Measurements from ENCODE around the gene PIK3C3. TPM values are rescaled to one million over a fixed set of nuclear protein-coding genes. Genes with fewer than 3 reads are reported as not detected.

Gene PIK3C3
- total RNA-seq = 56.7 and 65.3 TPM in 2 replicates

- H3K4me1 Mint-ChIP-seq = peaks cover 38% of the 10 kb centered on the region
- POLR2A ChIA-PET = interaction anchor here (0.6 to 1.0 kb wide), 3 partner anchors 13 to 27 kb away, joined by 3 read pairs; no protein-coding TSS in a partner anchor
- H3K4me3 Mint-ChIP-seq = peak within 1 kb of the TSS; percentile 100
- H3K9me3 Mint-ChIP-seq = no peaks in the 10 kb centered on the region
- CTCF ChIA-PET = interaction anchor here (0.8 kb wide), 1 partner anchor 17 kb away, joined by 3 read pairs; no protein-coding TSS in a partner anchor
- ATAC-seq (ENCODE audit: low read depth) = peak; percentile 96
- H3K27me3 Mint-ChIP-seq = peaks cover 18% of the 10 kb centered on the region
- intact Hi-C loops (cut with micrococcal nuclease) = no loop called here
- peak; percentile 90 for DNase-seq
- H3K27ac Mint-ChIP-seq = peak within 1 kb of the TSS; percentile 98
- peaks cover 28% of the 10 kb centered on the region for H3K36me3 Mint-ChIP-seq (ENCODE audit: low read depth)
- TF ChIP-seq CTCF (IDR thresholded peaks at IDR 0.05) = no peak
Measured at GRCh38 chr18:41954827-41955613, at the start of gene PIK3C3. Gene PIK3C3 (plus strand): TSS chr18:41955234. CDS start chr18:41955292, 58 bp downstream.

- H3K27ac Mint-ChIP-seq = no peak overlapping the region
- TF ChIP-seq CTCF (IDR thresholded peaks at IDR 0.05) = no peak
- H3K4me1 Mint-ChIP-seq = peaks cover 2% of the 10 kb centered on the region
- H3K4me3 Mint-ChIP-seq = no peak overlapping the region
- CTCF ChIA-PET = no interaction called here
- POLR2A ChIA-PET = no interaction called here
- H3K36me3 Mint-ChIP-seq (ENCODE audit: low read depth) = no peaks in the 10 kb centered on the region
- ATAC-seq (ENCODE audit: low read depth) (no peak), DNase-seq (no peak)
- H3K9me3 Mint-ChIP-seq = no peaks in the 10 kb centered on the region
- intact Hi-C loops (cut with micrococcal nuclease) = no loop called here
- no peaks in the 10 kb centered on the region for H3K27me3 Mint-ChIP-seq
Measured at GRCh38 chr18:41905786-41906527, 49.1 kb upstream of the PIK3C3 start.

GRCh38 chr18:41906528-41907146, 48.4 kb upstream of the PIK3C3 start:
- Mint-ChIP-seq H3K4me3 (no peak overlapping the region), H3K36me3 (ENCODE audit: low read depth) (no peaks in the 10 kb centered on the region), H3K27me3 (no peaks in the 10 kb centered on the region), H3K9me3 (no peaks in the 10 kb centered on the region), H3K27ac (no peak overlapping the region), H3K4me1 (peaks cover 2% of the 10 kb centered on the region)
- ChIA-PET POLR2A (no interaction called here), CTCF (no interaction called here)
- TF ChIP-seq CTCF (IDR thresholded peaks at IDR 0.05) = no peak
- DNase-seq = no peak
- intact Hi-C loops (cut with micrococcal nuclease) = no loop called here
- peak; percentile 52 for ATAC-seq (ENCODE audit: low read depth)

GRCh38 chr18:41917181-41917580, 37.9 kb upstream of the PIK3C3 start:
- DNase-seq (no peak), ATAC-seq (ENCODE audit: low read depth) (no peak)
- CTCF ChIA-PET = no interaction called here
- Mint-ChIP-seq H3K36me3 (ENCODE audit: low read depth) (no peaks in the 10 kb centered on the region), H3K4me1 (no peaks in the 10 kb centered on the region), H3K27ac (no peak overlapping the region), H3K9me3 (no peaks in the 10 kb centered on the region), H3K4me3 (no peak overlapping the region), H3K27me3 (peaks cover 18% of the 10 kb centered on the region)
- intact Hi-C loops (cut with micrococcal nuclease) = no loop called here
- POLR2A ChIA-PET = no interaction called here
- TF ChIP-seq CTCF (IDR thresholded peaks at IDR 0.05) = no peak

- CTCF ChIA-PET = no interaction called here
Measured at GRCh38 chr18:41921770-41922169, 33.3 kb upstream of the PIK3C3 start.

More at GRCh38 chr18:41921770-41922169, 33.3 kb upstream of the PIK3C3 start:
- Mint-ChIP-seq H3K4me3 (no peak overlapping the region), H3K27ac (no peak overlapping the region), H3K9me3 (no peaks in the 10 kb centered on the region), H3K27me3 (peaks cover 17% of the 10 kb centered on the region), H3K36me3 (ENCODE audit: low read depth) (no peaks in the 10 kb centered on the region), H3K4me1 (no peaks in the 10 kb centered on the region)
- intact Hi-C loops (cut with micrococcal nuclease) = no loop called here
- no peak for DNase-seq
- ATAC-seq (ENCODE audit: low read depth) = no peak
- no peak for TF ChIP-seq CTCF (IDR thresholded peaks at IDR 0.05)
- POLR2A ChIA-PET = no interaction called here
